OCI-LY1 (cell line): ENCODE measurements around the gene TUBA4A.

ENCODE experiments used
- EZH2 ChIP-seq: fragments of 200-600 bp; sonication (generic), shearing (Covaris generic); IDR thresholded peaks from 2 replicates; pipeline ENCODE4 v1.8.0; 2017; ENCODE audit warnings: borderline replicate concordance, mixed run types, mild to moderate bottlenecking, antibody characterized with exemption, low read length, moderate library complexity, mixed read lengths
- TF ChIP-seq, protein P1 (sequence below): fragments of 200-600 bp; sonication (generic), shearing (Covaris generic); IDR thresholded peaks from 2 replicates; pipeline ENCODE4 v1.5.1; 2017; ENCODE audit warnings: mild to moderate bottlenecking, antibody characterized with exemption, low read length, moderate library complexity, mixed read lengths

GRCh38 chr2:219207884-219208740, 45.6 kb downstream of the TUBA4A start:
- TF ChIP-seq, protein P1, sequence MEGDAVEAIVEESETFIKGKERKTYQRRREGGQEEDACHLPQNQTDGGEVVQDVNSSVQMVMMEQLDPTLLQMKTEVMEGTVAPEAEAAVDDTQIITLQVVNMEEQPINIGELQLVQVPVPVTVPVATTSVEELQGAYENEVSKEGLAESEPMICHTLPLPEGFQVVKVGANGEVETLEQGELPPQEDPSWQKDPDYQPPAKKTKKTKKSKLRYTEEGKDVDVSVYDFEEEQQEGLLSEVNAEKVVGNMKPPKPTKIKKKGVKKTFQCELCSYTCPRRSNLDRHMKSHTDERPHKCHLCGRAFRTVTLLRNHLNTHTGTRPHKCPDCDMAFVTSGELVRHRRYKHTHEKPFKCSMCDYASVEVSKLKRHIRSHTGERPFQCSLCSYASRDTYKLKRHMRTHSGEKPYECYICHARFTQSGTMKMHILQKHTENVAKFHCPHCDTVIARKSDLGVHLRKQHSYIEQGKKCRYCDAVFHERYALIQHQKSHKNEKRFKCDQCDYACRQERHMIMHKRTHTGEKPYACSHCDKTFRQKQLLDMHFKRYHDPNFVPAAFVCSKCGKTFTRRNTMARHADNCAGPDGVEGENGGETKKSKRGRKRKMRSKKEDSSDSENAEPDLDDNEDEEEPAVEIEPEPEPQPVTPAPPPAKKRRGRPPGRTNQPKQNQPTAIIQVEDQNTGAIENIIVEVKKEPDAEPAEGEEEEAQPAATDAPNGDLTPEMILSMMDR = no peak
- no peak for TF ChIP-seq EZH2
